Femur (tissue), 1 donor: ENCODE data around the gene THSD7A.

Source experiments
- DNase-seq: peaks from one replicate; pipeline ENCODE4 v3.0.0-alpha.2; 2017

THSD7A gene

DNA sequence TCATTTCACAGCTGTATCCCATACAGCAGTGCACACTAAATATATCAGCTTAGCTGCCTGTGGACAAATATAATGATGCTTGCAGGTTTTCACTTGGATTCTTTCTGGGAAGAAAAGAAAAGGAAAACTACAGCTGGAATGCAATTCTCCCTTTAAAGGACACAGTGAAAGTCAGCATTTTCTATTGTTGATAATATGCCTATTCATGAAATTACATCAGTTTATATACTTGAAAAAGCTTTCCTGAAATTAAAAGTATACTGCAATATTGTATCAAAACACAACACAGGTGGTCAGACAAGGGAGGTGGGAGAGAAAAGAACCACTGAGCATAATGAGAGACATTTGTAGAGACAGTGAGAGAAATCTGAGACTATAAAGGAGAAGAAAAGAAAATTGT lies 20.3 kb downstream of the THSD7A start:
- DNase-seq = no peak

DNA sequence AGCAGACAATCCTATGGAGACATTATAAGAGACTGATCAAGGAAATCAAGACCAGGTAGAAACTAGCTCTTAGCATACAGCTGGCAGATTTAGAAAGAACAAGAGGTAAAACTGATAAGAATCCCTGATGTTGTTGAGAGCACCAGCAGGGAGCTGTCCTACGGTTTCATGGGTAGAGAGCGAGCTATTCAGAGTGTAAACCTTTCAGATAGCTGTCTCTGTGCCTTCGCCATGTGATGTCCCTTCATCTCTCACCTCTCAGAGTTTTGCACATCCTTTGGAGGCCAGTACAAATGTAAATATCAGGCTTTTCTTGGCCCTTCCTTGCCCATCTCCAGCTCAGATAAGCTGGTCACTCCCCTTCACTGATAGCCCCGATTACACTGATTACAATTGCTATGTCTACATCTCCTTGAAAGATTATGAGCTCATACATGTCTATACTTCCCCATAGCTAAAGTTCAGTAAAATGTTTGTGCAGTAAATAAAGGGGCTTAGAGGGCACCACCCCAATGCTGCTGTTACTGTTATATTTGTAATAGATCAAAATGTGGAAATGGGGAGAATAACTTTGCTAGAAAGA lies 21.9 kb downstream of the THSD7A start:
- DNase-seq = no peak

DNA sequence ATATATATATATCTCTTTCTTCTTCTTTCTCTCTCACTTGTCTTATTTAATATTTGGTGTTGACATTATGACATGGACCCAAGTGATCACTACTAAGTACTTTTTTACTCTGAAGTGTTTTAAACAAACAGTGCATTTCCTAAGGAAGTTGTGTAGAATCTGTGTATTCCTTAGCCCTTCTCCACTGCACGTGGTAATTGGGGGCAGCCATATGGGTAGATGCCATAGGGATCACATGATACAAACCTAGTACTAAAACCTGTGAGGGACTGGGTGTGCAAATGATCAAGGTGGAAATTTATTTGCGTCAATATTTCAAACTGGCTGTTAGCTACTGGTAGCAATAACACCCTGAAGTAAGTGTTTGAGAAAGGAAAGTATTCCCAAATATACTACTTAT lies 25.0 kb downstream of the THSD7A start:
- DNase-seq = no peak

DNA sequence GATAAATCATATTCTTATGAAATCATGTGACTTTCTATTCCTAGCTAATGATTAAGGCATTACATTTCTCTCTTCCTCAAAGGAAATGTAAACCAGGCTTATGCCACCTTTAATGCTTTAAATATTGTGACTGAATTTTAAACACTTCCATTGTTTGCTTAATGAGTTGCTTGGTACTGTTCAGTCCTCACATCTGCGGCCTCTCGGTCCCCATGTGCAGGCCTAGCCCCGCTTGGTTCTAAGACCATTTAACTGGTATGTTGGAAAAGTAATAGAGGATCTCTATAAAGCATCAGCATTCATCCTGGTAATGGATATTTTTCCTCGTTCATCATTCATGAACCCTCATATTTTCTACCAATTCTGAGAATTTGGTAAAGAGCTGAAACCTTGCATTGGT lies 27.4 kb downstream of the THSD7A start:
- no peak for DNase-seq

DNA sequence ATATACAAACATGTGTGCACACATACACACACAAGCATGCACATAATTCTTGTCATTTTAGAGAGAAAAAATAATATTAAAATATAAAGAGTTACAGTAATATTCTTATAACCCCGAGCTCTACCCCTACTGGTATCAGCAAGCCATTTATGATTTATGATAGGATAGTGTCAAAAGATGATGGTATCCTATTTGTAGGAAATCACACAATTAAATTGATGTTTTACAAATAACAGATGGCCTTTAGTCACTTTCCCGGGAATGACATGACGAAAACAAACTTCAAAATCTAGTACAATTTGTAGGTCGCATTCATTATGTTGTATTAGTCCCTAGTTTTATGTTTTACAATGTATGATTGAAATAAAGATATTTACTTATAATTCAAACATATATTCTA lies 36.8 kb downstream of the THSD7A start:
- no peak for DNase-seq

DNA sequence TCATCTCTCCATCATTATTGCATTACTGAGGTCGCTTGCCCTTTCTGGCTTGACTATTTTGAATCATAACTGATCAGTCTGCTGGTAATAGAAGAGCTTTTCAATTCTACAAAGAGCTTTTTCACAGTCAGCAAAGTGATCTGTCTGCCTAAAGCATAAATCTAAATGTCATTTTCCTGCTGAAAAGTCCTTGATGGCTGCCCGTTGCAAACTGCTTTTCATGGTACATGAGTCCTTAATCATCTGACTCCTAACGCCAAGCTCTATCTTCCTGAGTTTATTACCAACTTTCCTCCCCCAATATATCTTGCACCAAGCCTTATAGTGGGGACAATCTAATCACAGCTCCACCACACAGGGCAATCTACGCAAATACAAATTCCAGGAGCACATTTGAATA lies 39.8 kb downstream of the THSD7A start:
- DNase-seq = no peak

DNA sequence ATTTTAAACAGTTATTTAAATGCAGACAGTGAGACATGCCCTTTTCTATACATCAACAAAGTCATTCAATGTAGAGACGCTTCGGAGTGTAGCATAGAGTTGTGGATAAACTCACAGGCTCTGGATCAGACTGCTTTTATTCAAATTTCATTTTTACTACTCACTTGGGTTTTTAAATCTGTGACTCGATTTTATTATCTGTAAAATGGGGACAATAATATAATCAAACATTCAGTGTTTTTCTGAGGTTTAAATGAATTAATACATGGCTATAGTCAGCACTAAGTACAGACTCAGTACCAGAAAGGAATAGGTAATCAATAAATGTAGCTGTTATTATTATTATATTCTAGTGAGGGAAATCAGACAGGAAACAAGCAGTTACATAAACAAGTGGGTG lies 43.4 kb downstream of the THSD7A start:
- no peak for DNase-seq

DNA sequence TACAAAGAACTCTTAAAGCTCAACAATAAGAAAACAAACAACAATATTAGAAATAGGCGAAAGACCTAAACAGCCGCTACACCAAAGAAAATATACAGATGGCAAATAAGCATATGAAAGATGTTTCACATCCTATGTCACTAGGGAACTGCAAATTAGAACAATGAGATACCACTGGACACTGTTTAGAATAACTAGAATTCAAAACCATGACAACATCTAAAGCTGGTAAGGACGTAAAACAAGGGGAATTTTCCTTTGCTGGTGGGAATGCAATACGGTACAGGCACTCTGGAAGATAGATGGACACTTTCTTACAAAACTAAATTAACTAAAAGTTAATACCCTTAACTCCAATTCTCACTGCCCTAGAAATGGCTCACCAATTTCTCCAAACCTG lies 44.5 kb downstream of the THSD7A start:
- no peak for DNase-seq

DNA sequence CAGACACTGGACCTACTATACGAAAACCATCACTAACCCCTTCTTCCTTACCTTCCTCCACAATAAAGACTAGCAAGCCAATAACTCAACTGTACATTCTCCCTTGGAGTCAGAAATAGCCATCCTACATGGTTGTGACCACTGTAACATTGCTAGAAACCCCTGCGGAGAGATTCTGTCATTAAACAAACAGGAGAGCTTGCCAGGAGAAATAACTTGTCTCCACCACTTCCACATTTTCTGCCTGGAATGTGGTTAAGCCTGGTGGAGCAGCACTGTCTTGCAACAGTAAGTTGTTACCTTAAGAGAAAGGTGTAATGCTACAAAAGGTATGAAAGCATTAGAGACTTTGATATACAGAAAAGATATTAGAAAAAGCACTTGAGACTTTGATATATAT lies 45.8 kb downstream of the THSD7A start:
- DNase-seq = no peak

DNA sequence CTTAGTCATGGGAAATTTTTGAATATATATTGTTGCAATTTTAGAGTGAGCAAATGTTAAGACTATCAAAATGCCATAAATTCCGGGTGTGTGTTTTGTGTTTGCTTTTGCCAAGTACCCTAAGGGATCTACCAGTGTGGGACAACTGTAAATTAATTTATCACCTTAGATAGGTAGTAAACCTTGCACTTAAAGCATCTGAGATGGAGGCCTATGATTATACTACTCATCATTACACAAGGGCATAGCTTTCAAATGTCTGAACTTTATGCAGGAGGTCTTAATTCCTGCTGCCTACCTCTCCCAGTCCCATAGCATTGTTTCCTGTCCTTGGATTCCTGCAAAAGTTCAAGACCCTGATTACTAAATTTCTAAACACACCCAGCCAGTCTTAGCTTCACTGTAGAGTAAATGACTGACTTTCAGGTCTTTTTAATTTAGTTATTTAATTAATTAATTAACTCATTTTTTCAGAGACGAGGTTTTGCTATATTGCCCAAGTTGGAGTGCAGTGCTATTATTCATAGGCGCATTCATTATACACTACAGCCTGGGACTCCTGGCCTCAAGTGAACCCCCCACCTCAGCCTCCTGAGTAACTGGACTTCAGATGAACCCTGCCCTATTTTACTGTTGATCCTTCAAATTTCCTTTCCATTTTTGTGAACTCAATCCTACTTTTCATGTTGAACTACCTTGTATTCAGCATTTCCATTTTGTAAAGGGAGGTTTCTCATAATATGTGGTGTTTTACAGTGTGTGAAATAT lies 47.0 kb downstream of the THSD7A start:
- DNase-seq = no peak

DNA sequence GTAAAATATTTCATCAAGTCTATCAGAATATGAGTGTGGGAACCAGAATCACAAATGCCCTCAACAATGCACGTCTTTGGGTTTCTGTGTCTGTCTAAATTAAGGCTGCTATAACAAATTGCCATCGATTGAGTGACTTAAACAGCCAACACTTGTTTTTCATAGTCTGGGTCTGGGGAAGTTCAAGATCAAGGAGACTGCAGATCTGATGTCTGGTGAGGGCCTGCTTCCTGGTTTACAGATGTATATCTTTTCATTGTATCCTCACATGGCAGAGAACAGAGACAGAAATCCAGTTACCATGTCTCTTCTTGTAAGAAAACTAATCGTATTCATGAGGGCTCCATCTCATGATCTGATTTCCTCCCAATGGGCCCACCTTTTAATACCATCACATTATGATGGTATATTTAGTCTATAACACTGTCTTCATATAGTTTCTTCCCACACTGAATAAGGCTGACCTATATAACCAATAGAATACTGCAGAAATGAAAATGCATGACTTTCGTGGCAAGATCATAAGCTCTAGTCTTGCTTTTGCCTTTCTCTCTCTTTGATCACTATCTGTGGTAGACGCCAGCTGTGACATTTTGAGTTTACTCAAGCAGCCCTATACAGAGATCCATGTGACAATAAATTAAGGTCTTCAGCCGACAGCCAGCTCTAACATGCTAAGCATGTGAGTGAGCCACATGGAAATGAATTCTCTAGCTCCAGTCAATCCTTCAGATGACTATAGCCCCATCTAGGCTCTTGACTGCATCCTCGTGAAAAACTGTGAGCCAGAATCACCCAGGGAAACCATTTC lies 51.9 kb downstream of the THSD7A start:
- no peak for DNase-seq

DNA sequence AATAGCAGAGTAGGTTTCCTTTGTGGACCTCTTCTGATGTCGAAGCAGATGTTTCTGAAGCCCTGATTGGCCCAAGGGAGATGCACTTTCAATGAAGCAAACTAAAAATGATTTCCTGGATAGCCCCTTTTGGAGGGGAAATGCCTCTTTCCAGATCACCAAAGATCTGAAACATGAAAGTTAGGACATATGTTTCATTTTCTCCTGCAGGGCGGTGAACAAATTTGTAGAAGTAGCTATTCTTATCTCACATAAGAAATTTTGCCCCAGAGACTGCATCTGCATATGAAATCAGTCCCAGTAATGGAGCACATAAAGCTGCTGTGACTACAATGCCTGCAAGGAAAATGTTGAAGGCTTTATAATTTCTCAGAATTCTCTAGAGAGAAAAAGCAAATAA lies 56.0 kb downstream of the THSD7A start:
- DNase-seq = no peak

DNA sequence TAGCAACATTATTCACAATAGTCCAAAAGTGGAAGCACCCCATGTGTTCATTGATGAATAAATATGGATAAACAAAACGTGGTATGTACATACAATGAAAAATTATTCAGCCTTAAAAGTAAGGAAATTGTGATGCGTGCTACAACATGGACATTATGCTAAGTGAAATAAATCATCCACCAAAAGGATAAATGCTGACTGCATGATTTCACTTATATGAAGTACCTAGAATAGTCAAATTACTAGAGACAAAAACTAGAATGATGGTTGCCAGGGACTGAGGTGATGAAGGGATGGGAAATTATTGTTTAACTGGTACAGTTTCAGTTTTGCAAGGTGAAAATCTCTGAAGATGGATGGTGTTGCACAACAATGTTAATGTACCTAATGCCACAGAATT lies 56.6 kb downstream of the THSD7A start:
- no peak for DNase-seq

DNA sequence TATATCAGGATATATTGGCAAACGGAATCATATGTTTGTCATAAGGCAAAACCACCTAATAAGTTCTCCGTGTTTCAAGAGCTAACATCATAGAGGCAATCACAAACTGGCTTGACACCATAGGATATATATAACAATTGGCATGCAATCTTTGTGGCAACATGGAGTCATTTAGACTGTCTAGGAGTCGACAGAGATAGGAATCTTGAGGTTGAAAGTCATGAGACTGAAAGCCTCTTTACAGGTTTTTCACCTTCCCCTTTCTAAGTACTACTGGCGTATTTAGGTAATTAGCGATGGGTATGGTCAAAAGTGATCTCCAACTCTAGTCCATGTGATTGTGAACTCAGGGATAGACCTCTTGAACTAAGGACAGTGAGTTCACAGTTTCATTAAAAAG lies 63.7 kb downstream of the THSD7A start:
- DNase-seq = no peak

DNA sequence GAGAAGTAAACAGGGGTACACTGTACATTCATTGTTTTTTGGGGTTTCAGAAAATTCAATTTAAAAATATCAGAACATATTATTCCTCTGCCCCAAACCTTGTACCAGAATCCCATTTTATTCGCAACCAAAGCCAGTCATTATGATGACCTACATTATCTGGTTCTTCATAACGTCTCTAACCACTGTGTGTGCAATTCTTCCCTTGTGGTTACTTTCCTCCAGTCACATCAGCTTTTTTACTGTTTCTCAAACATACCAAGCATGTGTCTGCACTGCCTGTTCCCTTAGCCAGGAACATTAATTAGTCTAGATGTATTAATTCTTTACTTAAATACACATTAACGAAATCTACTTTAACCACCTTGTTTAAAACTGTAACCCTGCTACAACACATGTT lies 64.8 kb downstream of the THSD7A start:
- no peak for DNase-seq

DNA sequence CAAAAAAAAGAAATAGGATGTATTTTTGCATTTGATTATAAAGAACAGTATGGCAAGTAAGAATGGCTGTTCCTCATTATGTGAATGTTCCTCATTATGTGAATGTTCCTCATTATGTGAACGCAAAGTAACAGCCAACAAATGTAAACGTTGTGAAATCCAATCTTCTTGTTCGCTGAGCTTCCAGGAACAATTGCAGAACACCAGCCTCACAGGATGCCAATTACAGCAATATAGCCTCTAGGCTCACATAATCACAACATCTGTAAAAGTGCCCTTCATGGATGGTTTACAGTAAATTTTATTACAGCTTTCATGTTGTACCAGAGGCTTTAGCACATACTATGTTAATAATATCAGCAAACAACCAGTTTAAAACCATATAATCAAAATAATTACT lies 71.6 kb downstream of the THSD7A start:
- DNase-seq = no peak

DNA sequence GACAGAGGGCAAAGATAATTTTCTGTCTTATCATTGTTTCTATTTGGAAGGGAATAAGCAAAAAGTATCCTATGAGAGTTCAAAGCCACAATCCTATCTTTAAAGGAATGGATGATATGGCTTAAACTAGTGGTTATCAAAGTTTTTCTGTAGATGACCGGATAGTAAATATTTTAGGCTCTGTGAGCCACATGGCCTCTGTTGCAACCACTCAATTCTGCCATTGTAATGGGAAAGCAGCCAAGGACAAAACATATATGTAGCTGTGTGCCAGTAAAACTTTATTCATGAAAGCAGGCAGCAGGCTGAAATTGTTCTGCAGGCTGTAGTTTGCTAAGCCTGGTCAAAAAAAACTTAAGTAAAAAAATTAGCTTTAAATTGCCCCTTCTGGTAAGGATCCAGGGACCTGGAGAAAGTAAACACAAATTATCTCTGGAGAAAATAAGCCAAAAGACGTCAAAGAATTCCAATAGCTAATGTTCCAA lies 73.3 kb downstream of the THSD7A start:
- DNase-seq = no peak

DNA sequence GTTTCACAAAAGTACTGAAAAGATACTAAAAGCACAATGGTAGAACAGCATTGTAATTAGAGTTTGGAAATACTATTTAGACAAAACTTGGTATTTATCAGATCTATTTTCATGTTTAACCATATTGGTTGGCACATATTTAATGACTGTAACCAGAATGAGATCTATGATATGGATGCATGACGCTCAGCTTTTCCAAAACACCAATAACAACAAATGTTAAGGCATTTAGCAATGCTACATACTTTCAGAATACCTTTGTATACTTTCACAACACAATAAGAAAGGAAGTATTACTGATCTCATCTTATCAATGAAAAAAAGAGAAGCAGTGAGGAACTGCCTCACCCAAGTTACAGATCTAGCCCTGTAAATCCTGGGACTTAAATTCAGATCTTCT lies 74.8 kb downstream of the THSD7A start:
- DNase-seq = no peak

DNA sequence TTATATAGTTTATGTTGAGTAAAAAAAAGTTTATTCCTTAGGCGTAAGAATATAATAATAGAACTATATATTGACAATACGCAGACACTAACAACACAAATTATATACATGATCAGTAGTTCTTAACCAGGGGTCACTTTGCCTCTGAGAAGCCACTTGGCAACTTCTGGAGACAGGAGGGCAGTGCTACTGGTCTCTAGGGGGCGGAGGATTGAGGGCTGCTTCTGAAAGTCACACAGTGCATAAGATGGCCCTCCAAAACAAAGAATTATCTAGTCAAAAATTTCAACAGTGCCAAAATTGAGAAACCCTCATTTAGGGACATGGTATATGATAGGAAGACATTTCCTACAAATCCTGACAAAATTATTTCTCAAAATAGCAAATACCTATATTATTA lies 77.1 kb downstream of the THSD7A start:
- no peak for DNase-seq

DNA sequence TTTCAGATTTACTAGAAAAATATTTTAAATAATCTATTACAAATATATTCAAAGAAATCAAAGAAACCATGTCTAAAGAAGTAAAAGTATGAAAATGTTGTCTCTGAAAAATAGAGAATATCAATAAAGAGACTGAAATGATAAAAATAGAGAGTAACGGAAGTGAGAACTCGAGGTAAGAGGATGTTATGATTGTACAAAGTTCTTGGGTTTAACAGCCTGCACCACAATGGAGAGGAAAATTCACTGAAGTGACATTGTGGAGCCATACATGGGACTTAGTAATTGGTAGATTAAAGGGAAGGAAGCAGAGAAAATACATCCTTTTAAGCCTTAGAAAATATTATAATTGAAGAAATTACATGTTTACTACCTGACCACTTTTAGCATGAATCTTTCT lies 77.9 kb downstream of the THSD7A start:
- DNase-seq = no peak

DNA sequence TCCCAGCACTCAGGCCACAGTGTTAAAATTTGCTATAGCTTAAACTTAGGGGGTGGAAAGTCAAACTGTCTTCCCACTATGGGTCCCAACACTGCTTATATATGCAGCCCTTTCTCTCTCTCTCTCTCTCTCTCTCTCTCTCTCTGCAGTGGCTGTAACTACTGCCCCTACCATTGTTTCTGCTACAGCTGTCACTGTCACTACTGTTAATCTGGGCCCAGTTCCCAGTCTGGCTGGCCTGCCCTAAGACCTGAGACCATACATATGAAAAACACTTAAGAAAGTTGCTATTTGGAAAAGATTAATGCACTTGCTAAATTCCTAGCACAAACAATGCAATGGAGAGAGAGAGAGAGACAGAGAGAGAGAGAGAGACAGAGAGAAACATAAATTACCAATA lies 78.6 kb downstream of the THSD7A start:
- peak; percentile 40 for DNase-seq

DNA sequence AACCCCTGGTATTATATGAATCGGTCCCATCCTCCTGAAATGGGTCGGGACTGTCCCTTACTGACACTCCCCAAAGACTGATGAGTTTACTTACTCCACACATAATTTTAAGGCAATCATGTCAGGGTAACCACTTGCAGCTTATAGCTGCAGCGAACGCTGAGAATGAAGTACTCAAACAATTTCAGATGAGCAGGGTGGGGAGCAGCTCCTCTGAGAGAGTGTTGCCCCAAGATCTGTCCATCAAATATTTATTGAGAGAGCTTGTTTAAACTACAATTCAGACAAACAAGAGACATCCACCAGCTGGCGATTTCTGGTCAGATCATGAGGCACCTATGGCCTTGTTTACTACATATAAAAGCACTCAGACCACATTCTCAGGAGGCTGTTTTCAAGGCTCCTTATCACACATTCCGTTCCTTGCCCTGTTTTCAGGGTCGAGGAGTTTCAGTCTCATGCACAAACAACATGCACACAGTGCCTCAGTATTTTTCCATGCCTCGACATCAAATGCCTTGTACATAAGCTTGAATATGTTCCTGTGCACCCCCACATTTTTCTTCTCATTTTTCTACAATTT lies 80.1 kb downstream of the THSD7A start:
- DNase-seq = no peak

DNA sequence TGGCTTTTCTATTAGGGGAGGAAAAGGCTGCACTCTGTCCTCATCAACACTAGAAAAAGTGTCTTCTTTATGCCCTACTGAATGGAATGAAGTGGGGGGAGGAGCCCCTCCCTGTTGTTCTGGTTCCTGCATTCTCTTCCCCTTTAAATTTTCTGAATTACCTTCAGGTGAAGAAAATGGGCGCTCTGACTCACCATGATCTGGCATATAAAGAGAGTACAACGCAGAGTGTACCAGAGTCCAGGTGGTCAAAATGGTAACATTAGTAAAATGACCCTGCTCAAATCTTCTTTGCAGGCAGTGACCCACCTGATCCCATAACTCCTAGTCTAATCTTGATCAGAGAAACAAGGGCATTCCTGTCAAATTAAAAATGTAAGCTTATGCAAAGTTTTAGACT lies 80.7 kb downstream of the THSD7A start:
- DNase-seq = no peak

DNA sequence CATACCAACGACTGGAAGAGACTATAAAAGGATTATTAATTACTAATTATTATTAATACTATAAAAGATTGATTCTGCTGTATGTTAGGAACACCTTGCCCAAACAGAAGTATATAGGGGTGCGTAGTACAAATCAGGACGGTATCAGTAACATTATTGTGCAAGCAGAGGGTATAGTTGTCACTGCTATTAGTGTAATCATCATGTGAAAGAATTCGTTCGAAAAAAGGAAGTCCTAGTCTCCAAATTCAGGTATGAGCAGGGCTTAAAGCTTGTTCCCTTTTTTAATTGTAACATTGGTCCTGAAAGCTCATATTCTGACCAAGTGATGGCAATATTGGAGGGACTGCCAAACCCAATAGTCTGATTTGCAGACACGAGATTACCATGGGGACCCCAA lies 81.8 kb downstream of the THSD7A start:
- DNase-seq = no peak
